ENCODE data around the gene TPRN. TPM values are rescaled to one million over a fixed set of nuclear protein-coding genes. Genes with fewer than 3 reads are reported as not detected.

The TPRN gene
- total and polyA plus RNA-seq, 9 of the 15 experiments (the other 6 are each of a cell fraction or from before 2014, with no cell fraction given), result 0.31 to 31.9 (median 4.4) TPM

- TF ChIP-seq HES1 (IDR thresholded peaks at IDR 0.05; ENCODE audit: low read depth) (peak; percentile 51; the same call in 1 of the 2 replicates), ZBTB7A (IDR thresholded peaks at IDR 0.05; ENCODE audit: borderline replicate concordance, control insufficient read depth, low read depth, low read length) (peak; percentile 97), ETS2 (tag; IDR thresholded peaks at IDR 0.05; ENCODE audit: borderline replicate concordance, poor library complexity, severe bottlenecking) (no peak), BHLHE40 (IDR thresholded peaks at IDR 0.05; ENCODE audit: low read length) (peak; percentile 96), TCF3 (CRISPR knock-in tag; IDR thresholded peaks at IDR 0.05) (peak; percentile 27; the same call in 1 of the 2 replicates), PATZ1 (CRISPR knock-in tag; IDR thresholded peaks at IDR 0.05; ENCODE audit: borderline replicate concordance) (no peak), ZFX (CRISPR knock-in tag; IDR thresholded peaks at IDR 0.05) (peak; percentile 95), AFF4 (CRISPR knock-in tag; IDR thresholded peaks at IDR 0.05) (0 out of 2 replicates have a peak, but pooled peaks have one; percentile 48), DACH1 (IDR thresholded peaks at IDR 0.05; ENCODE audit: partially characterized antibody) (no peak), NR1H2 (CRISPR knock-in tag; IDR thresholded peaks at IDR 0.05) (peak; percentile 92; the same call in 1 of the 2 replicates), EZH2 (IDR thresholded peaks at IDR 0.05; ENCODE audit: borderline replicate concordance, low read depth, low read length) (no peak), THAP12 (CRISPR knock-in tag; IDR thresholded peaks at IDR 0.05) (peak; percentile 85; the same call in 1 of the 2 replicates)
- TF ChIP-seq, protein P1, sequence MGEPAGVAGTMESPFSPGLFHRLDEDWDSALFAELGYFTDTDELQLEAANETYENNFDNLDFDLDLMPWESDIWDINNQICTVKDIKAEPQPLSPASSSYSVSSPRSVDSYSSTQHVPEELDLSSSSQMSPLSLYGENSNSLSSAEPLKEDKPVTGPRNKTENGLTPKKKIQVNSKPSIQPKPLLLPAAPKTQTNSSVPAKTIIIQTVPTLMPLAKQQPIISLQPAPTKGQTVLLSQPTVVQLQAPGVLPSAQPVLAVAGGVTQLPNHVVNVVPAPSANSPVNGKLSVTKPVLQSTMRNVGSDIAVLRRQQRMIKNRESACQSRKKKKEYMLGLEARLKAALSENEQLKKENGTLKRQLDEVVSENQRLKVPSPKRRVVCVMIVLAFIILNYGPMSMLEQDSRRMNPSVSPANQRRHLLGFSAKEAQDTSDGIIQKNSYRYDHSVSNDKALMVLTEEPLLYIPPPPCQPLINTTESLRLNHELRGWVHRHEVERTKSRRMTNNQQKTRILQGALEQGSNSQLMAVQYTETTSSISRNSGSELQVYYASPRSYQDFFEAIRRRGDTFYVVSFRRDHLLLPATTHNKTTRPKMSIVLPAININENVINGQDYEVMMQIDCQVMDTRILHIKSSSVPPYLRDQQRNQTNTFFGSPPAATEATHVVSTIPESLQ (CRISPR knock-in tag; IDR thresholded peaks at IDR 0.05), result 0 out of 2 replicates have a peak, but pooled peaks have one; percentile 75
- TF ChIP-seq, protein P2, sequence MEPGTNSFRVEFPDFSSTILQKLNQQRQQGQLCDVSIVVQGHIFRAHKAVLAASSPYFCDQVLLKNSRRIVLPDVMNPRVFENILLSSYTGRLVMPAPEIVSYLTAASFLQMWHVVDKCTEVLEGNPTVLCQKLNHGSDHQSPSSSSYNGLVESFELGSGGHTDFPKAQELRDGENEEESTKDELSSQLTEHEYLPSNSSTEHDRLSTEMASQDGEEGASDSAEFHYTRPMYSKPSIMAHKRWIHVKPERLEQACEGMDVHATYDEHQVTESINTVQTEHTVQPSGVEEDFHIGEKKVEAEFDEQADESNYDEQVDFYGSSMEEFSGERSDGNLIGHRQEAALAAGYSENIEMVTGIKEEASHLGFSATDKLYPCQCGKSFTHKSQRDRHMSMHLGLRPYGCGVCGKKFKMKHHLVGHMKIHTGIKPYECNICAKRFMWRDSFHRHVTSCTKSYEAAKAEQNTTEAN (CRISPR knock-in tag; IDR thresholded peaks at IDR 0.05), result 0 out of 2 replicates have a peak, but pooled peaks have one; percentile 78
These were observed 39.8 kb upstream of the TPRN start (continued) for GRCh38 chr9:137240318-137240840.
